SK-N-MC (cell line): ENCODE data around the gene NFATC2.

ENCODE experiments used
- DNase-seq: peaks from one replicate; pipeline ENCODE4 v3.0.0-alpha.2; 2011; ENCODE audit warnings: low read depth, low spot score
- H3K27ac ChIP-seq: fragments of 200-600 bp; sonication (generic); 2 replicates; pipeline ENCODE4 v1.5.1; 2016; ENCODE audit warnings: mixed run types
- H3K36me3 ChIP-seq: fragments of 200-600 bp; sonication (generic); 2 replicates; pipeline ENCODE4 v1.6.1; 2017; ENCODE audit warnings: antibody characterized with exemption, low read length, mixed read lengths; ENCODE audit not compliant: insufficient read depth
- H3K4me3 ChIP-seq: fragments of 200-600 bp; sonication (generic); 2 replicates; pipeline ENCODE4 v1.5.1; 2016
- H3K9ac ChIP-seq: fragments of 200-600 bp; sonication (generic); 2 replicates; pipeline ENCODE4 v1.8.0; 2017; ENCODE audit warnings: mixed run types, mixed read lengths; ENCODE audit not compliant: insufficient read length
- H3K9me3 ChIP-seq: fragments of 200-600 bp; sonication (generic); 2 replicates; pipeline ENCODE4 v1.6.1; 2017; ENCODE audit warnings: low read depth, mild to moderate bottlenecking, antibody characterized with exemption, low read length, moderate library complexity, mixed read lengths
- EZH2 ChIP-seq: fragments of 200-600 bp; sonication (generic); IDR thresholded peaks from one replicate; pipeline ENCODE4 v1.6.1; 2017; ENCODE audit warnings: antibody characterized with exemption
- FOXP2 ChIP-seq: optimal IDR thresholded peaks from 2 replicates; pipeline ENCODE3; 2011; ENCODE audit warnings: mild to moderate bottlenecking, moderate library complexity; ENCODE audit not compliant: insufficient read depth; ENCODE audit errors: extremely low read length, control extremely low read depth
- POLR2AphosphoS5 ChIP-seq: IDR thresholded peaks from 2 replicates; pipeline ENCODE4 v1.6.1; 2012; ENCODE audit warnings: mild to moderate bottlenecking, low read depth, low read length, borderline replicate concordance

Gene NFATC2

DNA sequence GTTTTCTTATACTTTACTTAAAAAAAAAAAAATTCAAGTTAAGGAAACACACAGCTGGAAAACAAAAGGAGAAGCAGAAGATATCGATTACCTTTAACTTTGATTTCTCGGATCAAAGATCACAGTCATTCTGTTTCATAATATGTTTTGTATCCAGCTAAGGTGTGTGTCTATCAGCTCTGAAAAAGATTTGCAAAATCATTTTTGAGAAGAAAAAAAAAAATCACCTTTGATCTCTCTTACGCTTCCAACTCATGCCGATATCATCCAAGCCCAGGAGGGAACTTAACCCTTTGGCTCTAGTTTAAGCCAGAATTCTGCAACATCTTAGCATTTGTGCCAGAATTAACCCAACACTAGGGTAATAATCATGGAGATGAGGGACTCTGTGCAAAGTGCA is 144.0 kb downstream of the NFATC2 start:
- H3K36me3 ChIP-seq: no peaks in the 10 kb centered on the region
- no peak overlapping the region for H3K9ac ChIP-seq
- no peak overlapping the region for H3K27ac ChIP-seq
- H3K4me3 ChIP-seq: no peak overlapping the region
- H3K9me3 ChIP-seq: no peaks in the 10 kb centered on the region
- TF ChIP-seq POLR2AphosphoS5 (no peak), EZH2 (no peak), FOXP2 (no peak)
- no peak for DNase-seq

DNA sequence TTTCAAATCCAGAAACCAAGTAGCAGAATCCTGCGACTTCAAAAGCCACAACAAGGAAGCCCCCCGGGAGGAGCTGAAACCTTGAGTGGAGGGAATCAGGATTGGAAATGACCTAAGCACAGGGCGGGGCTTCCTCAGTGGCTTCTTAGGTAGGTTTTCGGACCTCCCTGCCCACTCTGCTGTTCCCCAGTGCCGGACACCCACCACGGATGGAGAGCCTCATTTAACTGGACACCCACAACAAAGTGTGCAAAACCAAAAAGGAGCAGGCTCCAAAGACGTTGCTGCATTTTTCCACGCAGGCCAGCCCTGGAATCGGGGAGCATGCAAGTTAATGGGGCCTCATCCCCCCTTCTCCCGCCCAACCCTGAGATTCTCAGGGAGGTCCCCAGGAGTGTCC is 144.4 kb downstream of the NFATC2 start:
- H3K4me3 ChIP-seq: no peak overlapping the region
- TF ChIP-seq POLR2AphosphoS5 (no peak), FOXP2 (no peak), EZH2 (no peak)
- H3K9ac ChIP-seq: no peak overlapping the region
- no peak for DNase-seq
- no peak overlapping the region for H3K27ac ChIP-seq
- H3K36me3 ChIP-seq: no peaks in the 10 kb centered on the region
- no peaks in the 10 kb centered on the region for H3K9me3 ChIP-seq

DNA sequence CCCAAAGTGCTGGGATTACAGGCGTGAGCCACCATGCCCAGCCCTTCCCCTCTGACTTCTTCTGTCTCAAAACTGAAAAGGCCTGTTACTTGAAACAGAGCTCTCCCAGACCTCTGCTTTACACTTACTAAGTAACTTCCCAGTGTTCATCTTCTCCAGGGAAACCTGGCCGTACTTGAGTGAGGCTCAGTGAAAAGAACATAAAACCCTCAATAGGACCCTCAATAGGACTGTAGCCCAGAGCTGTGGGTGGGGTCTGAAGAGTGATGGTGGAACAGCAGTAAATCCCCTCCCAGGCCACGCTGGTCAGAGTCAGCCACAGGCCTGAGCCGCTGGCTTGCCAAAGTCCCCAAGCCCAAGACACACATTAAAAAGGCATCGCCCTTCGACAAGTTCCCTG is 145.4 kb downstream of the NFATC2 start:
- Histone ChIP-seq H3K36me3 (no peaks in the 10 kb centered on the region), H3K27ac (no peak overlapping the region), H3K4me3 (no peak overlapping the region), H3K9me3 (no peaks in the 10 kb centered on the region), H3K9ac (no peak overlapping the region)
- DNase-seq: no peak
- TF ChIP-seq FOXP2: no peak
- TF ChIP-seq POLR2AphosphoS5: no peak
- TF ChIP-seq EZH2: no peak

DNA sequence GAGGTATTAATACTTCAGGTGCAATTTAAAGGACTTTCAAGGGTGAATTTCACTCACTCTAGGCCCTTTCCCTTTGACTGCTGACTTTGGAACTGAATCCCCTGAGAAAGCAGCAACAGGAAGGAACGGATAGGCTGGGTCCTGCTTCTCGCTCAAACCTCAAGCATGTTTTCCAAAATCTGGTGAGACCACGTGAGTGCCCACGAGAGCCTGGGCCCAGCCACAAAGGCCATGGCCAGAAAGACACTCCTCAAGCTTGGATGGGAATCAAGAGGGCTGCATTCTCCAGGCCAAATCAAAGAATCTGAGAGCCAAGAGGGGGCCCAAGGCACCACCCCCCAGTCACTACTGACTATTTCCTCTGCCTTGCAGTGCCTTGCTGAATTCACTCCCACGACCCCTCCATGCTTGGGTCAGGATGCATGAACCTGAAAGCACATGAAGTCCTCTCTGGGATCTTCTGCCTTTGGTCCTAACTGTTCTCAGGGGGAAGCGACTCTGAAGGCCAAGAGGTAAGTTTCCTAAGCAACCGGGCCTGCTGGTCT is 146.1 kb downstream of the NFATC2 start:
- no peaks in the 10 kb centered on the region for H3K9me3 ChIP-seq
- H3K4me3 ChIP-seq: no peak overlapping the region
- H3K27ac ChIP-seq: no peak overlapping the region
- no peaks in the 10 kb centered on the region for H3K36me3 ChIP-seq
- no peak overlapping the region for H3K9ac ChIP-seq
- TF ChIP-seq EZH2: no peak
- TF ChIP-seq FOXP2: no peak
- TF ChIP-seq POLR2AphosphoS5: no peak
- DNase-seq: no peak

DNA sequence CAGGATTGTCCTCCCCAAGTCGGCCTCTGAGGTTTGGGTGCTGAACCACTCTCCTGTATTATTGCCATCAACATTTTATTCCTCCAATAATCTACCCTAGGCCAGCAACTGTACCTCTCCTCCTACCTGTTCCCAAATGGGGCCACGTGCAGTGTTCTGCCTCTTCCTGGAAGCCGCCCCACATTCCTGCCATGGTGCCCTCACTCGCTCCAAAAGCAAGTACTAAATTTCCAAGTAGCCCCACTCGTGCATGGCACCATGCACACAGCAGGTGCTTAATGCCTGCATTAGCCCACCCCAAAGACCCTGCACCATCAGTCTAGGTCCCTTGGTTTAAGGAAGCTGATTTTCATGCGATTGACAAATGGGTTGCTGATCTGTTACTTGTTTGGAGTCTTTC is 147.8 kb downstream of the NFATC2 start:
- no peak for DNase-seq
- Histone ChIP-seq H3K27ac (no peak overlapping the region), H3K9me3 (no peaks in the 10 kb centered on the region), H3K9ac (no peak overlapping the region), H3K4me3 (no peak overlapping the region), H3K36me3 (no peaks in the 10 kb centered on the region)
- TF ChIP-seq POLR2AphosphoS5 (no peak), EZH2 (no peak), FOXP2 (no peak)

DNA sequence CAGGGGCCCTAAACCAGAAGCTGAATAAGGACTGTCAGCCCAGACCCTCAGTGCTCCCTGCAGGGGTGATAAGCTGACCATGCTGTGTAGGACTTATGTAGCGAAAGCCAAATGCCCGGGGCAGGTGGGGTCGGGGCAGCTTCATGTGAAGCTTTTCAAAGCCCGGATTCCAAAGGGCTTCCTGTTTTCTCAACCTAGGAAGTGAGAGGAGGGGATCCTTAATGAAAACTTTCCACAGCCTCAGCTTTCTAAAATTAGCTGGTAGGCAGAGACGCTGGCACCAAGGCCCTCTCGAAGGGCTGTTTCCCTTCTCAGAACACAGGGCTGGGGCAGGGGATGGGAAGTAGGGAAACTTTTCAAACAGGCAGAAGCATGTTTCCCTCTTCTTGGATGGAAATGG is 148.9 kb downstream of the NFATC2 start:
- H3K36me3 ChIP-seq: no peaks in the 10 kb centered on the region
- no peaks in the 10 kb centered on the region for H3K9me3 ChIP-seq
- no peak overlapping the region for H3K27ac ChIP-seq
- no peak for TF ChIP-seq FOXP2
- TF ChIP-seq POLR2AphosphoS5: no peak
- no peak for TF ChIP-seq EZH2
- H3K9ac ChIP-seq: no peak overlapping the region
- DNase-seq: no peak
- no peak overlapping the region for H3K4me3 ChIP-seq

DNA sequence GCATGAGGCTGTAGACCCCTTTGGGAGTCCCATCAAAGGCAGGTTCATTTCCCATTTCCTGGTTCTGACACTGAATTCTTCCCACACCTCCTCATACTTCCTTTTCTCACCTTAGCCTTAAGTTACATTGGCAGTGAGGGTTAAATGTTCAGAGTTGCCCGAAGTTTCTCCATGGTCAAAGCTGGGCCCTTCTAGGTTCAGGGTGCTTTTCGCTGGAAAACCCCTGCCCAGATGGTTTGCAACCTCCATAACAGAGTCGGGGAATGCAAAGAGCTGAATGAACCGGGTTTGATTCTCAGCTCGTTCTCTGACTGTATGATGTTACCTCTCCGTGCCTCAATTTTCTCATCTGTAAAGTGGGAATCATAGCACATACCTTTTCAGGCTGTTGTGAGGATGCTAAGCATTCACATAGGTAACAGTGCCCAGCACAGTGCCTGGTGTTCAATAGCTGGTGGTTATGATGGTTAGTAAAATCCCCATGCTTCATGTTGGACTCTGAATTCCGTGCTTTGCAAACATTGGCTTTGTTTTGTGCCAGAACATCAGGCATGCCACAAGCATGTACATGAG is 149.8 kb downstream of the NFATC2 start:
- H3K4me3 ChIP-seq: no peak overlapping the region
- DNase-seq: no peak
- no peak overlapping the region for H3K27ac ChIP-seq
- TF ChIP-seq FOXP2 (no peak), POLR2AphosphoS5 (no peak), EZH2 (no peak)
- no peaks in the 10 kb centered on the region for H3K36me3 ChIP-seq
- H3K9me3 ChIP-seq: no peaks in the 10 kb centered on the region
- no peak overlapping the region for H3K9ac ChIP-seq

DNA sequence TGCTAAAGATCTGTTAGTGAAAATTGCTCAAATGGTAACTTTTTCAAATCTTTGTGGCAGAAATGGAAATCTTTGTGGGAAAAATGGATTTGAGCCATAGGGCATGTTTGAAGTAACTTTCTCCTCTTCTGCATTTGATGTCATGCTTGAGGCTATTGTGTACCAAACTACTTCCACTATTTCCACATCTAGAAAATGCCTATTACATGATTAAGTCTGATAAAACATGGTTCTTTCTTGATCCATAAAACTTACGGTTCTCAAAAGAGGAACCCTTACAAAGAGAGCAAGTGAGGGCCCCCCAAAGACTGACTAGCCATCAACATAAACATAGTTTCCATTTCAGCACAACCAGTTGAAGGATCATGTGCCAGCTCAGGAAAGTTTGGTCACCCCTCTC is 150.6 kb downstream of the NFATC2 start:
- Histone ChIP-seq H3K4me3 (no peak overlapping the region), H3K9me3 (no peaks in the 10 kb centered on the region), H3K27ac (no peak overlapping the region), H3K36me3 (no peaks in the 10 kb centered on the region), H3K9ac (no peak overlapping the region)
- no peak for DNase-seq
- TF ChIP-seq POLR2AphosphoS5: no peak
- no peak for TF ChIP-seq EZH2
- no peak for TF ChIP-seq FOXP2

DNA sequence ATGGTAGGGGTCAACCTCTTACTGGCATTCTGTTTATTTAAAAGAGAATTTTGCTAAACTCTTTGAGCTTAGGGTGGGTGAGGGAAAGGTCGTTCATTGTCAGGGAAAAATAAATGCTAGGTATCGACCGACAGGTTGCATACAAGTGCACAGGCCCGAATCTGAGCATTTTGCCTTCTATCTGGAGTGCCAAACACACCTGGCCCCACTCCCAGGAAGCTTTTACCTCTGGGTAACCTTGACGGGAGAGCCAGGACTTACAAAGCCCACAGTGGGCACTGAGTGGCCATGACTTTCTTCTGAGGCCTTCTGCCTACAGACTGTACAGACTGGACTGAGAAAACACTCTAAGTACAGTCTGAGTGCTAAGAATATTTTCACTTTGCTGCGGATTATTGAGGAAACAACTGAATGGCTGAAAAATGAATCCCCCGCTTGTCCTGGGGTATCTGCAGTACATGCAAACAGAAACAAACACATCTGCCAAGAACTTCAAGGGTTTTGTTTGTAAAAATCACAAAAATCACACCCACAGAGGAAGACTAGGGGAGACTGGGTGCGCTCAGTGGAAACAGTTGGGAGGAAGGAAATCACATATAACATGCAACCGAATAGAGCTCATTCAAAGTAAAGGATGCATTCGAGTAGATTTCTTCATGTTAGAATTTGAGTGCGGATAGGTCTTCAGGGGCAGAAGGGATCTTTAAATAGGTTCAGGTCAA is 152.8 kb downstream of the NFATC2 start:
- Histone ChIP-seq H3K9ac (no peak overlapping the region), H3K9me3 (no peaks in the 10 kb centered on the region), H3K36me3 (no peaks in the 10 kb centered on the region), H3K4me3 (no peak overlapping the region), H3K27ac (no peak overlapping the region)
- TF ChIP-seq POLR2AphosphoS5 (no peak), FOXP2 (no peak), EZH2 (no peak)
- no peak for DNase-seq
